SKM-1 treated with dmso at 0.1 percent for 144 hours (cell line): Measurements from ENCODE around the gene CAMK2N2.
"Not testable (repeated sequence)": the region's sequence is repeated elsewhere in the genome, so short reads cannot be mapped to it uniquely, and the experiment has no call there.

Experiments used
- DNase-seq: peaks from one replicate; lab custom pipeline; 2025; ENCODE audit not compliant: unreplicated experiment; lab: John Stamatoyannopoulos, UW

Gene CAMK2N2

DNA sequence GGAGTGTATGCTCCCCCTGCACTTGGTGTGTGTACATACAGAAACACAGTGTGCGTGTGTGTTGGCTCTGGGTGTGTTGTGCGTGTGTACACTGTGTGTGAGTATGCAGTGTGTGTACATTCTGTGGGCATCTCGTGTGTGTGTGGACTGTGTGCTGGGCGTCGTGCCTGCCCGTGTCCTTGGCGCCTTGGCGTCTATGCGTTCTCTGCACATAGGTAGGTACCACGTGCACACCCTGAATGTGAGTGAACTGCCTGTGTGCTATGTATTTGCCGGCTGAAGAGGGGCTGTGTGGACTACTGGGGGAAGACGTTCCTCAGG is 14.0 kb upstream of the CAMK2N2 start:
- no peak for DNase-seq

DNA sequence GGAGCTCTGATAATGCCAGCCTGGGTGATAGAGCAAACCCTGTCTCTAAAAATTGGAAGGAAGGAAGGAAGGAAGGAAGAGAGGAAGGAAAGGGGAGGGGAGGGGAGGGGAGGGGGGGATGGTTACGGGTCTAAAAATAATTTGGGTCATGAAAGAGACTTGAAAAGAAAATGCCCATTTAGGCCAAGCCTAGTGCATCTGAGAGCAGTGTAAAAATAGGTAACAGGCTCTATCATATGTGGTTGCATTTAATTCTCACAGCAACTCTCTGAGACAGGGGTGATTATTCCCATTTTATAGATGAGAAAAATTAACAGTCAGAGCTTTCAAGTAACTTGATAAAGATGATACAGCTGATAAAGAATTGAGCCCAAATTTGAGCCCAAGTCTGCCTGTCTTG is 10.9 kb upstream of the CAMK2N2 start:
- no peak for DNase-seq

DNA sequence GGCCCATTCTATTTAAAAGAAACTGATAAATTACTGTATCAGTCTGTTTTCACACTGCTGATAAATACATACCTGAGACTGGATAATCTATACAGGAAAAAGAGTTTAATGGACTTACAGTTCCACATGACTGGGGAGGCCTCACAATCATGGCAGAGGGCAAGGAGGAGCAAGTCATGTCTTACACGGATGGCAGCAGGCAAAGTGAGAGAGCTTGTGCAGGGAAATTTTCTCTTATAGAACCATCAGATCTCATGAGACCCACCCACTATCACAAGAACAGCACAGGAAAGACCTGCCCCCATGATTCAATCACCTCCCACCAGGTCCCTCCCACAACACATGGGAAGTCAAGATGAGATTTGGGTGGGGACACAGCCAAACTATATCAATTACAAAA is 5.9 kb upstream of the CAMK2N2 start:
- DNase-seq = not testable (repeated sequence)

DNA sequence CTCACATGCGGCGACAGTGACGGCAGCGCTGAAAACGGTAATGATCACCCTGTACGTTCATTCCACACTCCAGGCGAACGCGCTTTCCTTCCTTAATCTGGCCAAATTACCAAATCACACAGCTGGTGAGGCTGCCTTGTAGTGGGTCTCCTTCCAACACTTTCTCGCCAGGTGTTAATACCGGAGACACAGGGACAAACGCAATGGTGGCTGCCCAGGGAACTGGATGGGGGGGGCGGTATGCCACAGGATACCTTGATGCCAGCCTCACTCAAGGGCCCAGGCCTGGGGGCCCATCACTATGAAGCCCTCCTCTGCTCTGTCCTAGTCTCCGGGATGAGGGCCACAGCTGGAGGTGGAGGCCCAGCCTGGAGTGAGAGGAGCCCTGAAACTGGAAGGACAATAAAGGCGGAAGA is 1.4 kb upstream of the CAMK2N2 start:
- DNase-seq = no peak

GRCh38 chr3:184261854-184262763 is 756 bp upstream of the CAMK2N2 start:
- DNase-seq = no peak

DNA sequence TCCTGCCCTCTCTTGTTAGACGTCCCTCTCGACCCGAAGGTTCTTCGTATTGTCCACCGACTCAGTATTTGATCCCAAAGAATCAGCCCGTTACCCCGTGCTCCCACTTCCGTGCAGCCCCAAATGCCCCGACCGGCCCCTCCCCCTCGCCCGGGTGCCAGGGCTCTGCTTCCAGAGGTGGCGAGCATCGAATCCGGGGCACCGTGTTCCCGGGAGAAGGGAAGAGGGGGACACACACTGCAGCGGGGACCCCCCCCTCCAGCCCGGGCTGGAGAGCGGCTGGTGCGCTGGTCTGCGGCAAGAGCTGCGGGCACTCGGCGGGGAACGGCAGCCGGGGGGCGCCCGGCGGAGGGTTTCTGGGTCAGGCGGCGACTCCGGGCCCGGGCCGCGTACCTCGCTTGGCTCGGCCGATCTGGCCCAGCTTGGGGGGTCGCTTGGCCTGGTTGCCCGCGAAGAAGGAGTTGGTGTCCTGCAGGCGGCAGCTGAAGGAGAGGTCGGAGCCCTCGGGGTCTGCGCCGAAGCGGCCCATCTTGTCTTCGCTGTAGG is 556 bp downstream of the CAMK2N2 start:
- DNase-seq = no peak

DNA sequence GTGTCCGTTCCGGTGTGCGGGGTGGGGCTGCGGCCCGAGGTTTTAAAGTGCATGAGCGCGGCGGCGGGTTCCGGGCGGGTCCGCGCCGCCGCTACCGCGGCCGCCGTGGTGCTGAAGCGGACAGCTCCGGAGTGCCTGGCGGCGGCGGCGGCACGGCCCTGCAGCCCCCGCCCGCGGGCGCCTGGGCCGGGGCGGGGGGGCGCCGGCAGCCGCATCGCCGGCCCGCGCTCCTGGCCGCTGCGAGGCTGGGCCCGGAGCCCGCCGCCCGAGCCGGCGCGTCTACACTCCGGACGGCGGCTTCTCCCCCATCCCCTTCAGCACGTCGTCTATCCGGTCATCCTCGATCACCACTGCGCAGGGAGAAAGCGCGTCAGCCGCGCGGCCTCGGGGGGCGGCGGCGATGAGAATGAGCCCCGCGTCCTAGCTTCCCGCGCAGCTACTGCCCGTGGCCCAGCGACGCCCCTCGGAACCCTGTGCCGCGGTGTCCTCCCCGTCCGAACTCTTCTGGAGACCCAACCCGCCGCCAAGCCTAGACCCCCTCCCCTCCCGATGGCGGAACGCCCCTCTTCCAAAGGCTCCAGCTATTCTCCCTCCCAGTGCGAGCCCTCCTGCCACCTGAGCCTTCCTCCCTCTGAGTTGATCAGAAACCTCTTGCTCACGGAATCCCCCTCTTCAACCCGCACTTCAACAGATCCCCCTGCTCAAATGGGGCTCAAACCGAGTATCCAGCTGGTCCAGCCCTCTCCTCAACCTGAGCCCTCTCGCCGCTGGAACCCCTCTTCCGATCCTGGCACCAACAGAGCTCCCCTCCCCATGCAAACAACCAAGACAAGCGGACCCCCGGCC is 1.3 kb downstream of the CAMK2N2 start:
- no peak for DNase-seq

GRCh38 chr3:184259396-184259877 is 1.9 kb downstream of the CAMK2N2 start:
- DNase-seq = no peak

DNA sequence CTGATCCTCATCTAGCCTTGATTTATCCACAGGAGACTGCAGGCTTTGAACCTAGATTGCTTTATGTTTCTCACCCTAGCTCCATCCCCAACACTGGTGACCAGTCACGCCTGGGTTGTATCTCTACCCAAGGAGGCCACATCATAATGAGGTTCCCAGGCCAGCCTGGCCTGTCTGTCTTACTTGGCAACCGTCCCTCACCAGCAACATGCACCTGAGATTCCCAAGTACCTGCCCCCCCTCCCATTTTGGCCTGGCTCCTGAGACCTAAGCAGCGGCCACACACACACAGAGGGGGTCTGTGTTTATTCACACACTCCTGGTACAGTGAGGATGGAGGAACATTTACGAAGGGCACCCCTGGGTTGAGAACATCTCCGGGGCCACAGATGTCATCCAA is 2.4 kb downstream of the CAMK2N2 start:
- DNase-seq = no peak

- DNase-seq = no peak
Measured at GRCh38 chr3:184257083-184257915, 4.1 kb downstream of the CAMK2N2 start.

DNA sequence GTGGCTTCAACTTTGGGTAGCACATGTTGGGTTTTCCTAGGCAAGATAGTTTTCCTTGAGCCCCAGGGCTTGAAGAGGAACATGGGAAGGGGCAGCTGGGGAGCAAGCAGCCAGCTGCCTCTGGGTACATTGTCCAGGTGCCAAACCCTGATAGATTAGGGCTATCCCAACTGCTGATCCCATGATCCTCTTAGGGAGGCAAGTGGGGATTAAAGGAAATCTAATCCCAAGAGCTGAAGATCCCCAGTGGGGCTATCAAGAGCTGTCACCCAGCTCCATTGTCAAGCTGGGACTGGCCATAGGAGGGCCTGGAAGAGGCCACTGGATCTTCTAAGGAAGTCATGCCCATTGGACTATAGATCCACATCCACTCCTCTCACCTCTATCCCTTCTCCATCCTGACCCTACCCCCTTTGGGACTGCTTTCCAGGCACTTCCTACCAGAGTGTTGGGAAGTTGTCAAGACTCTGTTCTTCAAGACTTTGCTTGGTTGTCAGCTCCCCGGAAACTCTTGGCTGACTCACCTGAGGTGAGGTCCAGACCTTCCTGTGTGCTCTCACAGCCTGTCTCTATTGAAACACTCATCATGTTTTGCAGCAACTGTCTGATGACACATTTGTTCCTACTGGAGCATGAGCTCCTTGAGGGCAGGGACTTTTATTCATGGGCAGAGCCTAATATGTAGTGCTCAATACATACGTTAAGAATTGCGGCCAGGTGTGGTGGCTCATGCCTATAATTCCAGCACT is 5.9 kb downstream of the CAMK2N2 start:
- no peak for DNase-seq

DNA sequence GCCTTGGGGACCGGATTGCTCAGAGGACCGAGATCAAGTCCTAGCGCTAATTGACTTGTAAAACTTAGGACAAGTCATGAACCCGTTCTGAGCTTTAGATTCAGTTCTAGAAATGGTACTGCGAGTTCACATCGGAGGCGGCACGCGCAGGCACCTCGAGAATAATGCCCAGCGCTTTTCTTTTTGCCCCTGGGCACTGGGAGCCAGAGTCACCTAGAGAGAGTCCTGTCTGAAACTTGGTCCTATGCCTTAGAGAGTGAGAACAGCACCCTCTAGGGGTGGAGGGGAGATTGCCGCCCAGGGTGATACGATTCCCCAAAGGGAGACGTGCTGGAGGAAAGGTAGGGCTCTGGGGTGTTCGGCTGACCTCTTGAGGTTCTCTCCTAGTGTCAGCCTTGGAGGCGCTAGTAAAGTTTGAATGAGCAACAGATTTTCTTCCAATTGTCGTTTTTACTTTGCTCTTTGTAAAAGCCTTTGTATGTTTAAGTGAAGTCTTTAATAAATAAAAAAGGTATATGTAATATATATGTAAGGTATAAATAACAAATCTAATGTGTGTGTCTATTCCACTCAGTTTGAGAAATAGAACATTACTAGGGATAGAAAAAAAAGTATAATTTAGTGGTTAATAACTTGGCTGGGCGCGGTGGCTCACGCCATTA is 11.1 kb downstream of the CAMK2N2 start:
- DNase-seq = peak; percentile 93

- DNase-seq = peak; percentile 98
Measured at GRCh38 chr3:184249412-184250166, 11.8 kb downstream of the CAMK2N2 start, which contains the start of gene EEF1AKMT4. Gene EEF1AKMT4 (plus strand): TSS chr3:184249672. CDS start chr3:184249695, 23 bp downstream.

GRCh38 chr3:184248454-184249411 is 12.6 kb downstream of the CAMK2N2 start, which contains the start of gene ALG3:
Gene ALG3 (minus strand): TSS chr3:184248962. CDS start chr3:184248940, 22 bp downstream.
- DNase-seq = peak; percentile 54

DNA sequence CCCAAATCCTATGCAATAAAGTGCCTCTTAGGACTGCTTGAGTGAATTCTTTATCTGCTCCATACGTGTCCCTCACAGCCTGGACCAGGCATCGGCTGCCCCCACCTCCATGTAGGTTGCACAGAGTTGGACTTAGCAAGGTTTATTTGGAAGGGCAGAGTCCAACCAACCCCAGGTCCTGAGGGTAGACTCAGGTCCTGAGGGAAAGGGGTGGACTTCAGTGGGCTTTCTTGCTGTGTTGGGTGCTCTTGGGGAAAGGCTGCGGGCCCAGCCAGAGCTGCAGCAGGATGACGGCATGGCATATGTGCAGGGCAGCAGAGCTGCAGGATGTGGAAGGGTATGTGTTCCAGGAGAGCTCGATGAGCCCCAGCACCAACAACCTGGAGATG is 19.1 kb downstream of the CAMK2N2 start:
- no peak for DNase-seq

DNA sequence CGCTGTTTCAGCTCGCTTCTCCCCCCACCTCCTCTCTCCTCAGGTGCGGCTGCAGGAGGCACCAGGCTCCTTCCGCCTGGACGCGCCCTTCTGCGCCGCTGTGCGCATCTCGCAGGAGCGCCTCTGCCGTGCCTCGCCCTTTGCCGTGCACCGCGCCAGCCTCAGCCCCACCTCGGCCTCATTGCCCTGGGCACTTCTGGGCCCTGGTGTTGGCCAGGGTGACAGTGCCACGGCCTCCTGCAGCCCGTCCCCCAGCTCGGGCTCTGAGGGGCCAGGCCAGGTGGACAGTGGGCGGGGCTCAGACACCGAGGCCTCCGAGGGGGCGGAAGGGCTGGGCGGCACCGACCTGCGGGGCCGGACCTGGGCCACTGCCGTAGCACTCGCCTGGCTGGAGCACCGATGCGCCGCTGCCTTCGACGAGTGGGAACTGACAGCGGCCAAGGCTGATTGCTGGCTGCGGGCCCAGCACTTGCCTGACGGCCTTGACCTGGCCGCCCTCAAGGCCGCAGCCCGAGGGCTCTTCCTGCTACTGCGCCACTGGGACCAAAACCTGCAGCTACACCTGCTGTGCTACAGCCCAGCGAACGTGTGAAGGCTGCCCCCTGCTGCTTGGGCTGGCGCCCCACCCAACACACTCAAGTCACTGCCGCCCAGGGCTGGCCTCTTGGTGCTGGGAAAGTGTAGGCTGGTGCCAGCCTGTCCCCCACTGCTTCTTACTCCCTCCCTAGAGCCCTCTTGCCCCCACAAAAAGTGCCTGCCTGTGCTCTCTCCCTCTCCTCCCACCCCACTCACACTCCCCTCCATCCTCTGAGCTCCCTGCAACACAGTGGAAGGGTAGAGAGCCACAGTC is 19.7 kb downstream of the CAMK2N2 start:
- no peak for DNase-seq

GRCh38 chr3:184241141-184241446 is 20.3 kb downstream of the CAMK2N2 start:
- DNase-seq = no peak
